Adipocyte (in vitro differentiated cells): Measurements from ENCODE around the gene FOXJ3.

Experiments used
- DNase-seq: peaks from one replicate; pipeline ENCODE4 v3.0.0-alpha.2; 2015; ENCODE audit warnings: low read depth
- H3K27me3 ChIP-seq: replicated peaks from 2 replicates; pipeline ENCODE4 v1.7.0; 2013; ENCODE audit warnings: mild to moderate bottlenecking, low read length, moderate library complexity; ENCODE audit not compliant: control insufficient read depth, insufficient read depth
- H3K36me3 ChIP-seq: 2 replicates; pipeline ENCODE4 v1.7.0; 2013; ENCODE audit warnings: low read length, mild to moderate bottlenecking, moderate library complexity; ENCODE audit not compliant: control insufficient read depth, insufficient read depth, severe bottlenecking
- H3K4me1 ChIP-seq: 2 replicates; pipeline ENCODE4 v1.7.0; 2013; ENCODE audit warnings: mild to moderate bottlenecking, low read length, moderate library complexity; ENCODE audit not compliant: control insufficient read depth, insufficient read depth
- H3K4me3 ChIP-seq: 2 replicates; pipeline ENCODE4 v1.7.0; 2013; ENCODE audit warnings: mild to moderate bottlenecking, low read length, moderate library complexity
- H3K9ac ChIP-seq: 2 replicates; pipeline ENCODE4 v1.7.0; 2013; ENCODE audit warnings: mild to moderate bottlenecking, low read length, moderate library complexity
- H3K9me3 ChIP-seq: 2 replicates; pipeline ENCODE4 v1.7.0; 2013; ENCODE audit warnings: mild to moderate bottlenecking, low read length, moderate library complexity; ENCODE audit not compliant: control insufficient read depth

FOXJ3 gene

GRCh38 chr1:42335050-42335808 lies at the start of gene FOXJ3:
Gene FOXJ3 (minus strand): TSS chr1:42335235. CDS start chr1:42311093, 24,142 bp downstream.
- peak; percentile 97 for DNase-seq
- Histone ChIP-seq H3K27me3 (no peaks in the 10 kb centered on the region), H3K36me3 (no peaks in the 10 kb centered on the region), H3K4me3 (peak within 1 kb of the TSS; percentile 96), H3K9ac (peak within 1 kb of the TSS; percentile 93), H3K9me3 (no peaks in the 10 kb centered on the region), H3K4me1 (peaks cover 29% of the 10 kb centered on the region)

GRCh38 chr1:42381280-42381673 lies 46.2 kb upstream of the FOXJ3 start:
- Histone ChIP-seq H3K9ac (no peak overlapping the region), H3K36me3 (no peaks in the 10 kb centered on the region), H3K27me3 (peaks cover 18% of the 10 kb centered on the region), H3K4me3 (peak overlapping the region; percentile 77), H3K4me1 (no peaks in the 10 kb centered on the region), H3K9me3 (no peaks in the 10 kb centered on the region)
- DNase-seq, result no peak

- peak; percentile 65 for DNase-seq
- Histone ChIP-seq H3K9ac (no peak within 1 kb of the TSS), H3K9me3 (no peaks in the 10 kb centered on the region), H3K4me1 (no peaks in the 10 kb centered on the region), H3K27me3 (peaks cover 18% of the 10 kb centered on the region), H3K4me3 (peak within 1 kb of the TSS; percentile 77), H3K36me3 (no peaks in the 10 kb centered on the region)
These were observed 45.7 kb upstream of the FOXJ3 start, which contains the start of gene RIMKLA for GRCh38 chr1:42380586-42381279. Gene RIMKLA (plus strand): TSS chr1:42380792. CDS start chr1:42380935, 143 bp downstream.

GRCh38 chr1:42379794-42380585 lies 45.0 kb upstream of the FOXJ3 start:
- no peak overlapping the region for H3K9ac ChIP-seq
- H3K4me3 ChIP-seq, result peak overlapping the region; percentile 77
- DNase-seq, result peak; percentile 49
- no peaks in the 10 kb centered on the region for H3K36me3 ChIP-seq
- peaks cover 18% of the 10 kb centered on the region for H3K27me3 ChIP-seq
- no peaks in the 10 kb centered on the region for H3K9me3 ChIP-seq
- no peaks in the 10 kb centered on the region for H3K4me1 ChIP-seq

- peaks cover 17% of the 10 kb centered on the region for H3K27me3 ChIP-seq
- no peak overlapping the region for H3K9ac ChIP-seq
- no peaks in the 10 kb centered on the region for H3K9me3 ChIP-seq
- DNase-seq, result no peak
- H3K4me1 ChIP-seq, result no peaks in the 10 kb centered on the region
- H3K36me3 ChIP-seq, result no peaks in the 10 kb centered on the region
- no peak overlapping the region for H3K4me3 ChIP-seq
These were observed 37.8 kb upstream of the FOXJ3 start for GRCh38 chr1:42372796-42373195.

GRCh38 chr1:42370876-42371549 lies 36.0 kb upstream of the FOXJ3 start:
- no peak for DNase-seq
- Histone ChIP-seq H3K4me3 (no peak overlapping the region), H3K9me3 (no peaks in the 10 kb centered on the region), H3K27me3 (peaks cover 17% of the 10 kb centered on the region), H3K36me3 (no peaks in the 10 kb centered on the region), H3K4me1 (no peaks in the 10 kb centered on the region), H3K9ac (no peak overlapping the region)

GRCh38 chr1:42369471-42369870 lies 34.4 kb upstream of the FOXJ3 start:
- Histone ChIP-seq H3K9me3 (no peaks in the 10 kb centered on the region), H3K9ac (no peak overlapping the region), H3K36me3 (no peaks in the 10 kb centered on the region), H3K4me3 (no peak overlapping the region), H3K4me1 (no peaks in the 10 kb centered on the region), H3K27me3 (peaks cover 17% of the 10 kb centered on the region)
- DNase-seq, result no peak

GRCh38 chr1:42368096-42368795 lies 33.2 kb upstream of the FOXJ3 start:
- no peak for DNase-seq
- Histone ChIP-seq H3K9ac (no peak overlapping the region), H3K4me1 (no peaks in the 10 kb centered on the region), H3K4me3 (no peak overlapping the region), H3K27me3 (peaks cover 17% of the 10 kb centered on the region), H3K36me3 (no peaks in the 10 kb centered on the region), H3K9me3 (no peaks in the 10 kb centered on the region)

GRCh38 chr1:42365118-42365517 lies 30.1 kb upstream of the FOXJ3 start:
- H3K4me1 ChIP-seq, result no peaks in the 10 kb centered on the region
- no peak for DNase-seq
- peaks cover 12% of the 10 kb centered on the region for H3K27me3 ChIP-seq
- H3K4me3 ChIP-seq, result no peak overlapping the region
- no peak overlapping the region for H3K9ac ChIP-seq
- no peaks in the 10 kb centered on the region for H3K9me3 ChIP-seq
- no peaks in the 10 kb centered on the region for H3K36me3 ChIP-seq

GRCh38 chr1:42364542-42364941 lies 29.5 kb upstream of the FOXJ3 start:
- DNase-seq, result no peak
- peaks cover 7% of the 10 kb centered on the region for H3K27me3 ChIP-seq
- no peak overlapping the region for H3K9ac ChIP-seq
- no peaks in the 10 kb centered on the region for H3K4me1 ChIP-seq
- no peaks in the 10 kb centered on the region for H3K9me3 ChIP-seq
- no peaks in the 10 kb centered on the region for H3K36me3 ChIP-seq
- H3K4me3 ChIP-seq, result no peak overlapping the region
